ENCODE measurements around the gene STXBP5.
A peak's percentile ranks its signal among the peaks of the same experiment; 100 is the strongest.

The STXBP5 gene

DNA sequence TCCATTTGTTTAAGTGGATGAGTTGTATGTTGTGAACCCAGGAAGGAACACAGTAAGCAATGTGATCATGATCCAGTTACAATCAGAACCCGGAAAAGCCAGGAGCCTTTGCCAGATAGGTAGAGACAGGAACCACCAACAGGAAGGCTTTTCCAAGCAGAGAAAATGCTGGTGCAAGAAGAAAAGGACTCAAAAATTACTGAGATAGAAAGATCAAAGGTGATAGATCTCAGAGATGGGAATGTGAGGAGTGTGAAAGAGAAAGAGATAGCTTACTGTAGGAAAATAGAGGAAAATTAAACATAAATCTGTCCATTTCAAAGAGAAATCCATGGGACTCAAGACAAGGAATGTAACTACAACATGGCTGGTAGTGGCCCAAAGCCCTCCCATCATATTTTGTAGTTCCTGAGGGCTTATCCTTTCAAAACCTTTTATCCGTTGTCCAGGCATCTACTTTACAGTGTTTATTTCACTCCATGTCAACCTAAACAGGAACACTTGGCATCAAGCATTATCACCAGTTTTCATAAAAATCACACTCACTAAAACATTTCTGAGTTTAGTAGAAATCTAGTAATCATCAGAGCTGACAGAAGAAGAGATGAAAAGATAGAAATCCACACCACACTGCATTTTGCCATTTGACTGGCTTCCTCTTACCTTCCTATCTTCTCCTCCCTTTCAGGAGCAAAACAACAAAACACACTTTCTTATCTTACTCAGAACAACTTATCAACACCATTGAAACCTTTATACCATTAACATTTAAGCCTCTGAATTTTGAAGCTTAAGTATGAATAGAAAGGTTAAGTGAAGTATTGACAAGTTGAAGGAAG lies 44.5 kb upstream of the STXBP5 start:
- POLR2A ChIA-PET (ENCODE audit: low non-redundant PET): no interaction called here
- DNase-seq (ENCODE audit: low spot score): no peak
- H3K27ac ChIP-seq: no peak overlapping the region
- TF ChIP-seq, protein P1, sequence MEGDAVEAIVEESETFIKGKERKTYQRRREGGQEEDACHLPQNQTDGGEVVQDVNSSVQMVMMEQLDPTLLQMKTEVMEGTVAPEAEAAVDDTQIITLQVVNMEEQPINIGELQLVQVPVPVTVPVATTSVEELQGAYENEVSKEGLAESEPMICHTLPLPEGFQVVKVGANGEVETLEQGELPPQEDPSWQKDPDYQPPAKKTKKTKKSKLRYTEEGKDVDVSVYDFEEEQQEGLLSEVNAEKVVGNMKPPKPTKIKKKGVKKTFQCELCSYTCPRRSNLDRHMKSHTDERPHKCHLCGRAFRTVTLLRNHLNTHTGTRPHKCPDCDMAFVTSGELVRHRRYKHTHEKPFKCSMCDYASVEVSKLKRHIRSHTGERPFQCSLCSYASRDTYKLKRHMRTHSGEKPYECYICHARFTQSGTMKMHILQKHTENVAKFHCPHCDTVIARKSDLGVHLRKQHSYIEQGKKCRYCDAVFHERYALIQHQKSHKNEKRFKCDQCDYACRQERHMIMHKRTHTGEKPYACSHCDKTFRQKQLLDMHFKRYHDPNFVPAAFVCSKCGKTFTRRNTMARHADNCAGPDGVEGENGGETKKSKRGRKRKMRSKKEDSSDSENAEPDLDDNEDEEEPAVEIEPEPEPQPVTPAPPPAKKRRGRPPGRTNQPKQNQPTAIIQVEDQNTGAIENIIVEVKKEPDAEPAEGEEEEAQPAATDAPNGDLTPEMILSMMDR (conservative IDR thresholded peaks at IDR 0.05; ENCODE audit: low read depth): no peak
- CTCF ChIA-PET: interaction anchor here (0.5 kb wide), 1 partner anchor 167 kb away, joined by 4 read pairs; no protein-coding TSS in a partner anchor

DNA sequence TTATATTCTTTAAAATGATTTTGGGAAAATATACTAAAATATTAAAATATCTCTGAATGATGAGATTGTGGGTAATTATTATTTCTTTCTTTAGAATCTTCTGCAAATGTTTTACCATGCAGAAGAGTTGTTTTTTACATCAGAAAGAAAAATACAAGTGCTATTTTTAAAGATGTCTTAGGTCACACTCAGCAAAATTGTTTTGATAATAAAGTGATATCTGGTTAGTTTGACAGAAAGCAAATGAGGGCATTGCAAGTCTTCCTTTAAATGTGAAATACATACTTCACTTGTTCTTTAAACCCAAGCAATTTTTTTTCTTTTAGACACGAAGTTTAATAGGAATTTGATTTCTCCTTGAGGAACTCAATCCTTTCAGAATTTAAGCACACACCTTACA lies 43.6 kb upstream of the STXBP5 start:
- POLR2A ChIA-PET (ENCODE audit: low non-redundant PET): no interaction called here
- no peak overlapping the region for H3K27ac ChIP-seq
- DNase-seq (ENCODE audit: low spot score): no peak
- TF ChIP-seq, protein P1 (conservative IDR thresholded peaks at IDR 0.05; ENCODE audit: low read depth): no peak
- CTCF ChIA-PET: no interaction called here

DNA sequence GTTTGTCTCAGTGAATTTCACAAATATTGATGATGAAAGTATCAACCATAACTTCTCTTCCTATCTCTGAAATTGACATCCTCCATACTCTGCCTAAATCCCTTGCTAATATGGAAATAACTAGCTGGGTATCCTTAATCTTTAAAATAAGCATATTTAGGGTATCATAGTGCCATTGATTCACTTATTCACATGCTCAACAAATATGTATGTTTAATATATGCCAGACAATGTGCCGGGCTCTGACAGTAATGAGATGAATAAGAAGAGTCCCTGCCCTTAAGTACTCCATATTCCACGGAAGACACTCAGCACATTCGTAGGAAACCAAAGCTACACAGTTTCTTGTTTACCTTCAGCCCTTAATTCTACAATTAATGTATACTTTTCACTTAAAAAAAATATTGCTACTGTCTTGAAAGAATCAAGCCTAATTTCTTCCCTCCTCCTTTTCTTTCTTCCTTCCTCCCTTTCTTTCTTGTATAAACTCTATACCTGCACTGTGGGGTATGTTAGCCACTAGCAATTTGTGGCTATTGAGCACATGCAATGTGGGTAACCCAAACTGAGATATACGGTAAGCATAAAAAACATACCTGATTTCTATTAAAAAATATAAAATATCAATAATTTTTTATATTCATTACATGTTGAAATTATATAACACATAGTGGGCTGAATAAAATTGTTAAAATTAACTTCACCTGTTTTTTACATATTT lies 42.8 kb upstream of the STXBP5 start:
- no peak for DNase-seq (ENCODE audit: low spot score)
- no peak overlapping the region for H3K27ac ChIP-seq
- CTCF ChIA-PET: no interaction called here
- POLR2A ChIA-PET (ENCODE audit: low non-redundant PET): no interaction called here
- TF ChIP-seq, protein P1 (conservative IDR thresholded peaks at IDR 0.05; ENCODE audit: low read depth): no peak

DNA sequence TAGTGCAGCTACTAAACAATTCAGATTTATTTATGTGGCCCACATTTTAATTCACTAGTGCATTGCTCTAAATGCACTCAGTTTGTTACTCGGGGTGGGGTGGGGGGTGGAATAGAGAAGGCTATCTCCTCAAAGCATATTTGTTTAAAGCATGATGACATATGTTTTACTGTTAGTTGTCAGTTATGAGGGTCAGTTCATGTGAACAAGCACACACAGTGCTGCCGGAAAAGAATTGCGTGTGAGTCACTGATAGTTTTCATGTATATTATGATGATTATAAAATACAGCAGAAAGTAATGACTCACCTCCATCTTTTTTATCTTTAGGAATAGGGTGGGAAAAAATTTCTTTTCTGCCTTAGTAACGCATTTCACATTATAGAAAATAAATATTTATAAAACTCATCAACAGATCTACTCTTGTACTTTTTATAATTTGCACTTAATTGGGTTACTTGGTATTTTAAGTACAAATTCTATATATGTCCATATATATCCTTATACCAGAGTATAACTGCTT lies 42.2 kb upstream of the STXBP5 start:
- POLR2A ChIA-PET (ENCODE audit: low non-redundant PET): no interaction called here
- H3K27ac ChIP-seq: no peak overlapping the region
- TF ChIP-seq, protein P1 (conservative IDR thresholded peaks at IDR 0.05; ENCODE audit: low read depth): no peak

DNA sequence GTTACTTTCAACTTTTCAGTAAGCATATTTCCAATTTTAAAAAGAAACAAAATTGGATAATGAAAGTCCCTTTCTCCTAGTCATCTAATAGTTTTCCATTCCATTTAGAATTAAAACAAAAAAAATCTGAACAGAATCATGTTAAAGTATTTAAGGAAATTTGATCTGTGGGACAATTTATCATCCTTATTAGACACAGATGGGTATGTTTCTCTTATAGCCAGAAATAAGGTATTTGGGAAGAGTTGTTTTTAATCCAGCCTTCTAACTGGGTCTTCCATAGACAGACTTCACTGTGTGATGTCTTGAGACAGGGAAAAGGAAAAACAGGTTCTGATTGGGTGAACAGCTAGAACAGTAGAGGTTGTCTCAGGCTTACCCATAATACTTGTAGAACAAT lies 39.5 kb upstream of the STXBP5 start:
- no peak overlapping the region for H3K27ac ChIP-seq
- ChIA-PET POLR2A (ENCODE audit: low non-redundant PET) (no interaction called here), CTCF (no interaction called here)
- TF ChIP-seq, protein P1 (conservative IDR thresholded peaks at IDR 0.05; ENCODE audit: low read depth): no peak
- DNase-seq (ENCODE audit: low spot score): no peak

More for the DNA sequence above, 42.2 kb upstream of the STXBP5 start:
- CTCF ChIA-PET: no interaction called here
- peak; percentile 60 for DNase-seq (ENCODE audit: low spot score)

DNA sequence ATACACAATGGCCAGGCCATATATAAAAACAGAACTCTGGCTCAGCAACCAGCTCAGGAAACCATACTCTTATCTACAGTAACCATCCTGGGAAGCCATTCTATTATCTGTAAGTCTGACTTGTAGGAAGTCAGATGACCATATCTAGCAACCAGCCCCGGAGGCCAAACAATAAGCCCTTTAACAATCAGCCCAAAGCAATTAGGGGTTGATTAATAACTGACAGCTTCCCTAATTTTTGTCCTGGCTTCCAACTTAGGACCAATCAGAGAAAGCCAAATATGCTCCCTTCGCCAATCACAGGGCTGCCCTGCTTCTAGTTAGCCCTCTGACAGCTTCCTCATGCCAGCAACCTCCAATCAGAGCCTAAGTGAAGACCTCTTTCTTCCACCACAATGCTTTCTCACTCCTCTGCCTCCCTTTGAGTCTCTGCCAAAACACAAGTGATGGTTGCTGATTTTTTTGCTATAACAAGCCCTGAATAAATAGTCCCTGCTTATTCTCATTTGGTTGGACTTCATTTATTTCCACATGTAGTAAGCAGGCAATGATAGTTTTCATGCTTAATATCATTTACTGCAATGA lies 37.8 kb upstream of the STXBP5 start:
- ChIA-PET CTCF (no interaction called here), POLR2A (ENCODE audit: low non-redundant PET) (no interaction called here)
- TF ChIP-seq, protein P1 (conservative IDR thresholded peaks at IDR 0.05; ENCODE audit: low read depth): no peak
- no peak overlapping the region for H3K27ac ChIP-seq
- DNase-seq (ENCODE audit: low spot score): no peak

Measured in RWPE1 (cell line).